ENCODE measurements around the gene NYAP2.

Gene NYAP2

GRCh38 chr2:225668606-225669266 is 269.2 kb downstream of the NYAP2 start:
- H3K4me3 ChIP-seq (ENCODE audit: low read depth, low read length): no peak overlapping the region
- no peak for DNase-seq (ENCODE audit: low read depth)

- no peak overlapping the region for H3K4me3 ChIP-seq (ENCODE audit: low read depth, low read length)
- DNase-seq (ENCODE audit: low read depth): no peak
These were observed 270.8 kb downstream of the NYAP2 start for GRCh38 chr2:225670111-225670974.

- DNase-seq (ENCODE audit: low read depth): no peak
- no peak overlapping the region for H3K4me3 ChIP-seq (ENCODE audit: low read depth, low read length)
These were observed 279.3 kb downstream of the NYAP2 start for GRCh38 chr2:225678792-225679191.

- no peak for DNase-seq (ENCODE audit: low read depth)
These were observed 283.7 kb downstream of the NYAP2 start for GRCh38 chr2:225683258-225683657.

GRCh38 chr2:225690153-225690552 is 290.6 kb downstream of the NYAP2 start:
- DNase-seq (ENCODE audit: low read depth): no peak
- H3K4me3 ChIP-seq (ENCODE audit: low read depth, low read length): no peak overlapping the region

More at GRCh38 chr2:225683258-225683657, 283.7 kb downstream of the NYAP2 start:
- H3K4me3 ChIP-seq (ENCODE audit: low read depth, low read length): no peak overlapping the region

- H3K4me3 ChIP-seq (ENCODE audit: low read depth, low read length): no peak overlapping the region
- DNase-seq (ENCODE audit: low read depth): no peak
These were observed 292.2 kb downstream of the NYAP2 start for GRCh38 chr2:225691711-225692110.

- DNase-seq (ENCODE audit: low read depth): no peak
- no peak overlapping the region for H3K4me3 ChIP-seq (ENCODE audit: low read depth, low read length)
These were observed 293.7 kb downstream of the NYAP2 start for GRCh38 chr2:225693259-225693658.

- no peak overlapping the region for H3K4me3 ChIP-seq (ENCODE audit: low read depth, low read length)
- no peak for DNase-seq (ENCODE audit: low read depth)
These were observed 295.2 kb downstream of the NYAP2 start for GRCh38 chr2:225694664-225695063.

- H3K4me3 ChIP-seq (ENCODE audit: low read depth, low read length): no peak overlapping the region
- DNase-seq (ENCODE audit: low read depth): no peak
These were observed 298.4 kb downstream of the NYAP2 start for GRCh38 chr2:225697936-225698335.
